Cerebellar nuclear complex (tissue), 1 donor: ENCODE measurements around the gene ATF7.
"Not testable (repeated sequence)": the region's sequence is repeated elsewhere in the genome, so short reads cannot be mapped to it uniquely, and the experiment has no call there.

Experiments used
- DNase-seq, 2 experiments: peaks; one replicate each; lab custom pipeline; 2025; lab: John Stamatoyannopoulos, UW

ATF7 gene

DNA sequence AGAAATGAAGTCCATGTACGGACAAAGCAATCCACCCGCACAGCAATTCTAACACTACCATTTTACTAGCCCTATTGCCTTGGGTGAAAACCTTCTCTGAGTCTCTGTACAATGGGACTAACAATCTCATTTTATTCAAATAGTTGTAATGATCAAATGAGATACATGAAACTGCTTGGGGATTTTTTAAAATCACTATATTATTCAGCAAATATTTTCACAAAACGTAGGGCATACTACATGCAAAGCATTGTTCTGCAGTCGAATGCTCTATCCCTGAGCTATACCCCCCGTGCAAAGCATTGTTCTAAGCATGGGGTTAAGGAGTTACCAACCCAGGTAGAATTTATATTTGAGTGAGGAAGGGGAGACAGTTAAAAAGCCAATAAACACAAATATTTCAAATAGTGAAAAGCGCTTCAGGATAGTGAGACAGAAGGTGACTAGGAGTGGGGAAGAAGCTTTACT, 554 bp upstream of the ATF7 start:
- DNase-seq, result no peak

DNA sequence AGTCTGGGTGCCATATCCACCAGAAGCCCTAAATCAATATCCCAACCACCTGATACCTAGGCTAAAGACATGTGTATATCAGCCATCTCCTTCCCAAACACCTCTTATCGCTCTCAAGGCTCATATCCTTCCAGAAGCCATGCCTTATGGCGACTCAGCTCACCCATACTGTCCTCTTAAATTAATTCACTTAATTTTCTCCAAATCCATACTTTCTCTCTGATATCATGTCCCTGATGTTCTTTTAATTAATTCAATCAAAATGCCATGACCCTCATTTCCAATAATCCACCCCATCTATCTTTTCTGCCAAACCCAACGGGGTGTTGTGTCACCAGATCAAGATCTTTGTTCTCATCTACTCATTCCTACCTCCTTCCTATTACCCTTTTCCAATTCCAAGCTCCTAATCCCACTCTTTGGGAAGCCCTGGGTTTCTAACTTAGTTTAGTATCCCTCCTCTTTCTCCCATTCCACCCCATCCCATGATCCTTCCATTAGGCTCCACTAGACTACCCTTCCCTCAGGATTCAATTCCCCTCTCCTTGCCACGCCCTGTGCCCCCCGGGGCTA, 723 bp downstream of the ATF7 start:
- DNase-seq, result no peak

DNA sequence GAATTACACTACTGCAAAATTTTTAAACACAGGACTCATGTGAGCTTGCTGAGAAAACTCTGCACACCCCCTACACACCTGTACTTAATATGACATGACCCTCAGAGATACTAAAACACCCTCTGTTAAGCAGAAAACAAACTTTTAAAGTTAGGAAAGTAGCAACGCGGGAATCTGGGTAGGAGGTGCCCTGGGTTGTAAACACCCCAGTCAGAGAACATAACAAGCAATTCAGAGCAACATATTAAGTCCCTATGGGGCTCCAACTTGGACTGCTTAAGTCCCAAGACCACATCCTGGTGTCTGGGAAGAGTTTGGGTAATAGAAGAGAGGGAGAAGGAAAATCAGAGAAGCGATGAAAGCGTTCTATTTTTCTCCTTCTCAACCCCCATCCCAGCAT, 1.2 kb downstream of the ATF7 start:
- DNase-seq, result no peak

DNA sequence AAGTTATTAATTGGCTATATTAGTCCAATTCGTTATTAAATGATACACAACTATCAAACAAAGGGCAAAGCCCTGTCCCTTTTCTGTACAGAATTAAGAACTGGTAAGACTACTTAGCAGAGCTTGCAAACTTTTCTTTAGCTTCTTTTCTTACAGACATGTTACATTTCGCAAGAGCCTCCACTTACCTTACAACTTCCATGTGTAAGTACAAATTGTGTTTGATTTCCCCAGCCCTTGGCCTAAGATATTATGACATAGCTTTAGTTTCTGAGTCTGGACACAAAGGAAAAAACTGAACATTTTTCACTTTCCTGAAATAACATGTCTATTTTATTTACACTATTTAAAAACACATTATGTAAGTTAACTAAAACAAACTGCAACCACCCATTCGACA, 1.7 kb downstream of the ATF7 start:
- no peak for DNase-seq

DNA sequence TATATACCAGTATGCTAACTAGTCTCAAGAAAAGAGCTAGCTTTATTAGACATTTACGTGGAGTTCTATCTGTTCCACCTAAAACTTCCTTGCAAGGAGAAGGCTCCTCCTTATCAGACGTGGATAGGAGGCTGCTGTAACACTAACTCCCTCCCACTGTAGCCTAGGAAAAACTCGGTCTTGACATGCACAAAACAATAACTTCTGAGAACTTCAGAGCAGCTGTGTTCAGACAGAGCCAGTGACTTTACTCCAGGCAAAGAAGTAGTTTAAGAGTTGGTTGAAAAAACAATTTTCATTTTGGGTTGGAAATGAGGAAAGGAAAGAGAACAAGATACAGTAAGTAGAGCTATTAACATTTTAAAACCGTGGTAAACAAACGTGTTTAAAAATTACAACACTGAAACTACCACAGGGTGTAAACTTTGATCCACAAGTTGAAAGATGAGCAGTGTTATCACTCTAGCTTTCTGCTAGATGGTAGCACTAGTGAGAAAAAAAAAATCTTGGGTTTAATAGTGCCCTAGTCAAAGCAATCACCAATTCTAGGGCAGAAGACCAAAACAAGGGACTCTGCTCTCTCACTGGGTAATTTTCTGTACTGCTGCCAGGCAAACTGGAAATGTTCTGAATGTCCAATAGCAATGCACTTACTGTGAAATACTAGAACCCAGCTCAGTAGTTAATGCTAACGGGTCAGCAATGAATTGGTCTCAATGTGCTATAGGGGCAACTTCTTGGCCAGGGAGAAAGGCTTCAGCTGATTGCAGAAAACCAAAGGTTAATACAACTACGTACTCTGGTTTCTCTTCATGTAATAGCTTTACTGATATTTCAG, 2.4 kb downstream of the ATF7 start:
- peak in 1 of 2 experiments; percentile 54 for DNase-seq

DNA sequence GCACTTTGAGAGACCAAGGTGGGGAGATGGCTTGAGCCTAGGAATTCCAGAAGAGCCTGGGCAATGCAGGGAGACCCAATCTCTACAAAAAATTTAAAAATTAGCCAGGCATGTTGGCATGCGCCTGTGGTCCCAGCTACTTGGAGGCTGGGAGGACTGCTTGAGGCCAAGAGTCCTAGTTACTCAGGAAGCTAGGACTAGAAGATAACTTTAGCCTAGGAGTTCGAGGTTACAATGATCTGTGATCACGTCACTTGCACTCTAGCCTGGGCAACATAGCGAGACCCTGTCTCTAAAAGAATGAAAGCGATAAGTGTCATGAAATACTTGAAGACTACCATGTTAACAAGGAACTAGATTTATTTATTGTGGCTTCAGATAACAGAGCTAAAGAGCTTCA, 3.5 kb downstream of the ATF7 start:
- no peak for DNase-seq

DNA sequence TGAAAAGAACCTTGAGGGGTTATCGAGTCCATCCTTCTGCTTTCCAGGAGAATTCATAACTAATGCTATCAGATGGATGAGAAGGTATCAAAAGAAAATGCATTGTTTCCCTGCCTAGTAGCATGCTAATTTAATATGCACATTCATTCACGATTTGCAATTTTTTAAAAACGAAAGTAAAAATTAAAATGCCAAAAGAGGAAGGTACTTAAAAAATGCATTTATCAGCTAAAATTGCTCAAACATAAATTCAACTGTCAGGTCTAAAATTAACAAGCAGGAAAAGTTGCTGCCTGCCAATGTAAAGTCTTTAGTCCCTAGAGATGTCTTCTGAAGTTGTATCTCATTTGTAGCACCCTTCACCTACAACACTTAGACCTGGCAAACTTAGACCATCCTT, 7.9 kb downstream of the ATF7 start:
- DNase-seq, result no peak

DNA sequence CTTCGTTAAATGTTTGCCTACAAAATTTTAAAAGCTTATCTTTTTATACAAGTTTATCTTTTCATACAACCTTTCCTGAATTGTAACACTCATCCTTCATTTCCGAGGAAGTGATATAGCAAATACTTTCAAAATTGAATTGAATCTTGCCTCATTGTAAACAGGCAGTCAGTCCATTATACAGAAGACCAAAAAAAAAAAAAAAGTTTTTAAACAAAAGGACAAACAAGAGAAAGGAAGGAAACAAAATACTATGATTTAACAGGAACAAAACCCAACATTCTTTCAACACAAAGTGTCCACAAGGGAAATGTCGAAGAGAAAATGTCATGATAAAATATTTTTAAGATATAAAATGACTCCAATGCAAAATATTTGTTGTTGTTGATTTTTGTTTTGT, 8.5 kb downstream of the ATF7 start:
- DNase-seq, result no peak

DNA sequence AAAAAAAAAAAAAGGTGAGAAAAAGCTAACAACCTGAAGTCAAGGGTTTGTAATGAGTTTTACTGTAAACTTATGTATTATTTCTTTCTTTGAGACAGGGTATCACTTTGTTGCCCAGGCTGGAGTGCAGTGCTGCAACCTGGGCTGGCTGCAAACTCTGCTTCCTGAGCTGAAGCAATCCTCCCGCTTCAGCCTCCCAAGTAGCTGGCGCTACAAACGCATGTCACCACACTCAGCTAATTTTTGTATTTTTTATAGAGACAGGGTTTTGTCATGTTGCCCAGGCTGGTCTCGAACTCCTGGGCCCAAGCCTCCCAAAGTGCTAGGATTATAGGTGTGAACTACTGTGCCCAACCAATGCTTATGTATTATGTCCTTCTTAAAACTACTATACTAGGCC, 9.2 kb downstream of the ATF7 start:
- no peak for DNase-seq

DNA sequence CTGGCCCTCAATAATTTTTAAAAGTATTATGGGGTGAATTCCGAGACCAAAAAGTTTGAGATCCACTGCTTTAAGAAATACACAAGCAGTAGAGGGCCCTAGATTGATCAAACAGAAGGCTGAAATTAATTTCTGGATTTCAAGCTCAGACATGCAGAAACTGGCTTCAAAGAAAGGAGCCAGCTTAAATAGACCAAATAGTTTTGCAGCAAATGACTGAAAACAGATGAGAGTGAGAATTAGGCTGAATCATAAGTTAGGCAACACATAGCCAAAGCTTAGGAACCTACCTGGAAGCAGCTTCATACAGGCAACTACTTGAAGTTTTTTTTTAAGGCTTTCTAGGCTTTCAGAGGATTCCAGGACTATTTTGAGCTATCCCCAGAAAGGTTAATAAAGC, 12.4 kb downstream of the ATF7 start:
- DNase-seq, result no peak

DNA sequence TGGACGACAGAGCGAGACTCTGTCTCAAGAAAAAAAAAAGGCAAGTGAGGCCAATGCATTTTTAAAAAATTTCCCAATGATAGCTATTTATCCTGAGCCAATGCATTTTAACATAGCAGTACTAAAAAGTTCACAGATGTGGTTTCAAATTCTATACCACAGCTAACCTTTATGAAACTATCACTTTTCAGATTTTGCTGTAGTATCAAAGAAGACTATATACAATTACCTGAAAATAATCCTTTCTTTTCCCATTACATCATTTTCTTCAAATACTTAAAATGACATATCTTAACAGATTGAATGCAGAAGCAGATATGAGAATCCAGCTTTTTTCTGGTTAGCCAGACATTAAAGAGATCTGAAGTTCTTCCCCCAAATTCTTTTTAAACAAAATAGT, 13.2 kb downstream of the ATF7 start:
- no peak for DNase-seq

DNA sequence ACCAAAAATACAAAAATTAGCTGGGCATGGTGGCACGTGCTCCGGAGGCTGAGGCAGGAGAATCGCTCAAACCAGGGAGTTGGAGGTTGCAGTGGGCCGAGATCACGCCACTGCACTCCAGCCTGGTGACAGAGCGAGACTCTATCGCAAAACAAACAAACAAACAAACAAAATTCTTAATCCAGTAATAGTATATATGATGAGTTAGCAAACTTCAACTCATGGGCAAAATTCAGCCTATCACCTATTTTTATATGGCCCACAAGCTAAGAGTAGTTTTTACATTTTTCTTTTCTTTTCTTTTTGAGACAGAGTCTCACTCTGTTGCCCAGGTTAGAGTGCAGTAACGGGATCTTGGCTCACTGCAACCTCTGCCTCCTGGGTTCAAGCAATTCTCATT, 14.9 kb downstream of the ATF7 start:
- DNase-seq, result no peak

DNA sequence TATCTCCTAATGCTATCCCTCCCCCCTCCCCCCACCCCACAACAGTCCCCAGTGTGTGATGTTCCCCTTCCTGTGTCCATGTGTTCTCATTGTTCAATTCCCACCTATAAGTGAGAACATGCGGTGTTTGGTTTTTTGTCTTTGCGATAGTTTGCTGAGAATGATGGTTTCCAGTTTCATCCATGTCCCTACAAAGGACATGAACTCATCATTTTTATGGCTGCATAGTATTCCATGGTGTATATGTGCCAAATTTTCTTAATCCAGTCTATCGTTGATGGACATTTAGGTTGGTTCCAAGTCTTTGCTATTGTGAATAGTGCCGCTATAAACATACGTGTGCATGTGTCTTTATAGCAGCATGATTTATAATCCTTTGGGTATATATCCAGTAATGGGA, 19.5 kb downstream of the ATF7 start:
- not testable (repeated sequence) for DNase-seq

DNA sequence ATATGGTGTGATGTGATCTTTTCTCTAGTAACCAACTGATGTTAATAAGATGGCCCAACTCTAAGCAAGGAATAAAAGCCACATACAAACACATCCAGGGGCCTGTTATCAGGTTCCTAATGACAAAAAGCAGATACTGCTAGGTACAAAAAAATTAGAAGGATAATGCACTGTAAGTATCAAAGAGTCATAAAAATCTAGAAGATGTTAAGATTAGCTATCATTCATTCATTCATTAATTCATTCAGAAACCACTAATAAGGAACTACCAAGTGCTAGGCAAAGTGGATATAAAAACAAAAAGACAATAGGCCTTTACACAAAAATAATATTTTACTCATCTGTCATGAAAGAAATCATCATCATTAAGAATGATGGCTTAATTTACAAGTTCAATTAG, 21.6 kb downstream of the ATF7 start:
- no peak for DNase-seq

DNA sequence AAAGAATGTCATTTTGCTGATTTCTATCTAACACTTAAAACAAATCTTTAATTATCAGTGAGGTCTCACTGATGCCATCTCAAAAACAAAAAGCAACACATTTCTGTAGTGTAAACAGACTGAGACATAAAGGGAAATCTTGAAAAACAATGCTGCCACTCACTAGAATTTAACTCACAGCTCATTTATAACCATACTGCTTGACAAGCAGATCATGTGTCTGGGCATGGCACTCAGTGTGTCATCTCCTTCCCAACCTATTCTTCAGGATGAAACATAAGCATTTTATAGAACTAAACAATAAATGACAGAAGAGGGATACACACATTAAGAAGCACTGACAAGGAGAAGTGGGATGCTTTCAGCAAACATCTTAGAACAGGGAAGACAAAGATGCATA, 22.4 kb downstream of the ATF7 start:
- peak in 1 of 2 experiments; percentile 14 for DNase-seq

DNA sequence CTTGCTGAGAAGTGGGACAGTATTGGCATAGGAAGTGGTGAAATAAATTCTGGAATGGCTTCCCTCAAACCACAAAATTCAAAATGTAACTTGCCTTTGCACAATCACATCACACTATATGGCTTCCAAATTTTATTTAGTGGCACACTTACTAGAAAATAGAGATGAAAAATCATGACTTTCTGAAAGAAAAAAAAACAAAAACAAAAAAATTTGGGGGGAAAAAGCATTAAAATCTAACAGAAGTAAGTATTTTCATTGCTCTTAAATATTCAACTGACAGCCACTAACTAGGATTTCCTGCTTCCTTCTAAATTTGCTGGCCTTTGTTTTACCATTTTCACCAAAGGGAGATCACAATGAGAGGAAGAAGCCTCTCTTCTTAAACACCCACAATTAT, 23.0 kb downstream of the ATF7 start:
- peak in 1 of 2 experiments; percentile 22 for DNase-seq

DNA sequence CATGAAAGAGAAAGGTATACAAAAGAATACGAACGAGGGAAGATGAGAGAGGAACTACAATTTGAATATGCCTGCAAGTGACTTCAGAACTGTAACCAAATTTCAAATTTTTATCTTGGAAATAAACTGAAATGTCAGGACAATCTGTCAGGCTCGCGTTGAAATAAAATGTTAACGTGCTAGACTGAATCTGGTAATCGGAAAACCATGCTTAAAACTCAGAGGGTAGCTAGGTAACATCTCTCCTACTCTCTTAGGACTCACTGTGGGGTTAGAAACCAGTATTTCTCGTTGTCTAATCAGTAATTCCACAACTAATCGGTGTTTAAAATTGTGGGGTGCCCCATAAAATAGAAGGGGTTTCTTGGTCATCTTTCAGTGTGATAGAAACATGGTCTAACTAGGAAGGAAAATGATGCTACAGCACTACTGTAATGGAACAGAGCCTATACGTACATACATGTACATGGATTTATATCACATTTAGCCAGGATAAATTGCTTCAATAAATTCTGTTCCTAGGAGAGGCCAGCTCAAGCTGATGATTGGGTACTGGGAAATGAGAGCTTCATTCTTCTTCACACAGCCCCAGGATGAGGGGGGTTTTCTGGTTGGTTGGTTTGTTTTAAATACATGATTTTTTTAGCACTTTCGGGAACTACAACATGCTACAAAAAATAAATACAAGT, 23.9 kb downstream of the ATF7 start:
- DNase-seq, result peak in 1 of 2 experiments; percentile 23

DNA sequence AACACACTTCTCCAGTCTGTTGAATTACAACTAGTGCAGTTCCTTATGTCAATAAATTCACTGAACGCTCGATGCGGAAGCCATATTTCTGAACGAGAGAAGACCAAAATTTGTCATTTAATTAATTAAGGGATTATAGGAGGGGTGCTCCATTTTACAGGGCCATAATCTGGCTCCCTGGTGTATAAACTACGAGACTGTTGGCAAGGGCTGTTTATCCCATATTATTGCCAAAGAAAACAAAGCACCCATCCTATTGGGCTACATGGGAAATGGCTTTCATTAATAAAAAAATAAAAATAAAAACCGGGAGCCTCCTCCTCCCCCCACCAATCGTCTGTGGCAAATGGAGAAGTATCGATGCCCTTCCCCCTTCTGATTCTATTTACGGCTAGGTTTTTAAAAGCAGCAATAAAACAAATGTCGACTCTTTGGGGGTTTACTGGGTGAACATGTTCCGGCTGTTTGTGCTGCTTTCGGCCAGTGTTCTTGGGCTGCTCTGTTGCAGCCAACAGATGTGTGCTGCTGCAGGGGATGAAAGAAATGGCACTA, 24.8 kb downstream of the ATF7 start:
- DNase-seq, result no peak

DNA sequence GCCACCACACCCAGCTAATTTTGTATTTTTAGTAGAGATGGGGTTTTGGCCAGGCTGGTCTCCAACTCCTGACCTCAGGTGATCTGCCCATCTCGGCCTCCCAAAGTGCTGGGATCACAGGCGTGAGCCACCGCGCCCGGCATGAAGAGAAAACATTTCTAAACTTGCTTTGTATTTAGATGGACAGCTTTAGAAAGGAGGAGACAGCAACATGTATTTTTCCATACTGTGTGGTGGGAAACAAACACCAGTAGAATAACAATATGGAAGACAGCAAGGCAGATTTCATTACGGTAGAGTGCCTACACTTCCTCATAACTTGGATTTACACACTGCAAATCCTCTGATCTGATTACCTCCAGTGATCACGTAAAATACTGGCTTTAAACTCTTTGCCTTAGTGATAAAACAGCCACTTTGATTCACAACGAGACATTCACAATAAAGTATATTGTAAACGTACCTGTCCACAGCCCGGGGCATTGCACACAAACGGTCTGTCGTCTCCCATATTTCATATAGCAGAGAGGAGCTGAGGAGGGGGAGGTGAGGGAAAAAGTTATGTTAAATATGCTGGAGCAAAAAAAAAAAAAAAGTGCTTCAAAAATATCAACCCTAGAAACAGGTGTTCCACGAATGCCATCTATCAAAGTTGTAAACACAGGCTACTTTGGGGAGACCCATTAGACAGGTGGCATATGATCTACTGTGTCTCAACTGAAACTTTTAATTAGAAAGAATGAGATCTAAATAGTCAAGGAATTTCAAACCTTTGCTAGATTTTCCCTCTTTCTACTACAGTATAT, 25.5 kb downstream of the ATF7 start:
- DNase-seq, result no peak

DNA sequence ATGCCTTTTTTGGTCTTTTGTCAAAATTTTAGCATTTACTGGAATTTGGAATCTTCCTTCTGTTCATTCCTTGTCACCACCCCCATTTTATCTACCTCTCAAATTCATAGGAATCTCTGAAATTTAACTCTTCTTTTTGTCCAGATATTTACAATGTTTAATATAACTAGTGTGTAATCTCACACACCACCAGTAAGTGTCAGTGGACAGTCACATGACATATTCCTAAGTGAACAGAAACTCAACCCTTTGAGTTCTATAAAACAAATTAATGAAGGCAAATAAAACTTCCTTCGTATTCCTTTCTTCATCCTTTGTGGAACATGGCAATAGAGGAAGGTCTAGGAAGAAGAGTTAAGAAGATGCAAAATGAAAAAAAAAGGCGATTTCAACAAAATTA, 26.6 kb downstream of the ATF7 start:
- DNase-seq, result no peak

DNA sequence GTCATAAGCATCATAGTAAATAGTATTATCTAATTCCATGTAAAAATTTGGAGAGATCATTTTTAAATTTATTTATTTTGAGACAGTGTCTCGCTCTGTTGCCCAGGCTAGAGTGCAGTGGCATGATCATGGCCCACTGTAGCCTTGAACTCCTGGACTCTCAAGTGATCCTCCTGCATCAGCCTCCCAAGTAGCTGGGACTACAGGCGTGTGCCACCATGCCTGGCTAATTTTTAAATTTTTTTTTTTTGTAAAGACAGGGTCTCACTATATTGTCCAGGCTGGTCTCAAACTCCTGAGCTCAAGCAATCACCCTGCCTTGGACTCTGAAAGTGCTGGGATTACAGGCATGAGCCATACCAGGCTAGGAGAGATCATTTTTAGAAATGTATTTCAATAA, 27.2 kb downstream of the ATF7 start:
- not testable (repeated sequence) for DNase-seq

DNA sequence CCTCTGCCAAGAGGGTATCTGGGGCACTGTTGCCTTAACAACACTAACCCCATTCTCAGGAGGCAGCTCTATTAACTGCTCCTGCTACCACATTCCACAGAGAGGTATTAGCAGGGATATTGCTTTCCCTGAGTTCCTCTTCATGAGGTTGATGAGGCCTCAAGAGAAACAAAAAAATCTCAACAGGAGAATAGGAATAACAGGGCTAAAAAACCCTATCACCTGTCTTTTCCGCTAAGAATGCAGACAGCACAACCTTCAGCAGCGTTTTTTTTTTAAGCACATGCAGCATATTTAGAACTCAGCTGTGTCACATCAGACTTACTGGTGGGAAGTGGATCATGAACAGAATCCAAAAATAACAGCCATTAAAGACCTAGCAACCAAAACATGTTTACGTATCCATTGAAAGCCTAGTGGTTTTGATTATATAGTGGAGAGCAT, 29.2 kb downstream of the ATF7 start:
- no peak for DNase-seq
